ENCODE measurements around the gene IL34. TPM values are rescaled to one million over a fixed set of nuclear protein-coding genes. Genes with fewer than 3 reads are reported as not detected.

The IL34 gene
- total RNA-seq, 4 donors from 2014 or later: 3.3 to 9.4 (median 9.0) TPM; not detected in 1

DNA sequence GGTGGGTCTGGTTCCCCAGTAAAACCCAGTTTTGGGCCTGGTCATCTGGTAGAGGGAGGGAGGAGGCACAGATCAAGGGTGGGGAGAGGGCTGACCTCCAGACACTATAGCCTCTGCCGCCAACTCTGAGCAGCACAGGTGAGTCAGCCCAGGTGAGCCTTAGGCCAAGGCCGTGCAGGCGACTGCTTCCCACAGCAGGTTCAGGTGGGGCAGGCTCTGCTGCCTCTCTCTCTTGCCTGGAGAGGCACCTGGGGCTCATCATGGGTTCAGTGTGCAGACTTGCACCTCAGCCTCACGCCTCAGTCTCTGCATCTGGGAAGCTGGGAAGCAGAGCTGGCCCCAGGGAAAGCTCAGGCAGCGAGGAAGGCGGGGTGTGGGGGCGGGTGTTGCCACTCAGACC is 37.8 kb upstream of the IL34 start:
- no peak for TF ChIP-seq POLR2A (IDR thresholded peaks at IDR 0.05)
- TF ChIP-seq, protein P1, sequence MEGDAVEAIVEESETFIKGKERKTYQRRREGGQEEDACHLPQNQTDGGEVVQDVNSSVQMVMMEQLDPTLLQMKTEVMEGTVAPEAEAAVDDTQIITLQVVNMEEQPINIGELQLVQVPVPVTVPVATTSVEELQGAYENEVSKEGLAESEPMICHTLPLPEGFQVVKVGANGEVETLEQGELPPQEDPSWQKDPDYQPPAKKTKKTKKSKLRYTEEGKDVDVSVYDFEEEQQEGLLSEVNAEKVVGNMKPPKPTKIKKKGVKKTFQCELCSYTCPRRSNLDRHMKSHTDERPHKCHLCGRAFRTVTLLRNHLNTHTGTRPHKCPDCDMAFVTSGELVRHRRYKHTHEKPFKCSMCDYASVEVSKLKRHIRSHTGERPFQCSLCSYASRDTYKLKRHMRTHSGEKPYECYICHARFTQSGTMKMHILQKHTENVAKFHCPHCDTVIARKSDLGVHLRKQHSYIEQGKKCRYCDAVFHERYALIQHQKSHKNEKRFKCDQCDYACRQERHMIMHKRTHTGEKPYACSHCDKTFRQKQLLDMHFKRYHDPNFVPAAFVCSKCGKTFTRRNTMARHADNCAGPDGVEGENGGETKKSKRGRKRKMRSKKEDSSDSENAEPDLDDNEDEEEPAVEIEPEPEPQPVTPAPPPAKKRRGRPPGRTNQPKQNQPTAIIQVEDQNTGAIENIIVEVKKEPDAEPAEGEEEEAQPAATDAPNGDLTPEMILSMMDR (IDR thresholded peaks at IDR 0.05): no peak
- no peak overlapping the region for H3K27ac ChIP-seq
- no peaks in the 10 kb centered on the region for H3K36me3 ChIP-seq
- no peak overlapping the region for H3K4me3 ChIP-seq
- no peaks in the 10 kb centered on the region for H3K9me3 ChIP-seq
- no peaks in the 10 kb centered on the region for H3K27me3 ChIP-seq
- intact Hi-C loops (cut with DNase I; ENCODE audit: low total_unique reads): no loop called here
- H3K4me1 ChIP-seq: no peaks in the 10 kb centered on the region
- DNase-seq: no peak

DNA sequence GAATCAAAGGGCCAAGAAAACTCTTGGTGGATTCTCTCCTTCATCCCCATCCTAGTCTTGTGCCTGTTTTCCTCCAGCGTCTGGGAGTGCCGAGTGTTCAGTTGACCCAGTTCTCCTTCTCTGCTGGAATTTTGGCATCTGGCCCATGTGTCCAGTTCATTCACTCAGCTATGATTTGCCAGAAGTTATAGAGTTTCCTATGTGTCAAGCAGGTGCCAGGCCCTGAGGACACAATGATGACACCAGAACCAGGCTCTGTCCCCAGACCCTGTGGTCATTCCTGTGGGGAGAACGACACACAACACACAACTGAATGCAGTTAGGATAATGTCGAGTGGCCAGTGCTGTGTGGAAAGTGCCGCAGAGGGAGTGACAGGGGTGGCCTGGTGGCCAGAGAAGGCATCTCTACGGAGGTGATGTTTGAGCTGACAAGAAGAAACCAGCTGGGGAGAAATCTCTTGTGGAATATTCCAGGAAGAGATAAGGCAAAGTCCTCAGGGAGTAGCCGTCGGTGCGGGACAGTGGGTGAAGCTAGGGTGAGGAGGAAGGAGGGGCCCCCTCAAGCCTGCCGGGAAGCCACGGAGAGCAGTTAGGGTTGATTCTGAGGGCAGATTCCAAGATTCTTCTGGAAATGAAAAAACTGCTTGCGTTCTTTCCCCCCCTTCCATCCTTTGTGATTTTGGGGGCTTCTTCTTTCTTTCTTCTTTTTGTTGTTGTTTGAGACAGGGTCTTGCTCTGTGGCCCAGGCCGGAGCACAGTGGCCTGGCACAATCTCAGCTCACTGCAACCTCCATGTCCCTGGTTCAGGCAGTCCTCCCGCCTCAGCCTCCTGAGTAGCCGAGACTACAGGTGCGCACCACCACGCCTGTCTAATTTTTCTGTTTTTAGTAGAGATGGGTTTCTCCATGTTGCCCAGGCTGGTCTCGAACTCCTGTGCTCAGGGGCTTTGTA is 35.8 kb upstream of the IL34 start:
- Histone ChIP-seq H3K9me3 (no peaks in the 10 kb centered on the region), H3K4me3 (no peak overlapping the region), H3K27ac (no peak overlapping the region), H3K27me3 (no peaks in the 10 kb centered on the region), H3K4me1 (no peaks in the 10 kb centered on the region), H3K36me3 (no peaks in the 10 kb centered on the region)
- DNase-seq: no peak
- intact Hi-C loops (cut with DNase I; ENCODE audit: low total_unique reads): no loop called here
- TF ChIP-seq, protein P1 (IDR thresholded peaks at IDR 0.05): no peak
- TF ChIP-seq POLR2A (IDR thresholded peaks at IDR 0.05): no peak

DNA sequence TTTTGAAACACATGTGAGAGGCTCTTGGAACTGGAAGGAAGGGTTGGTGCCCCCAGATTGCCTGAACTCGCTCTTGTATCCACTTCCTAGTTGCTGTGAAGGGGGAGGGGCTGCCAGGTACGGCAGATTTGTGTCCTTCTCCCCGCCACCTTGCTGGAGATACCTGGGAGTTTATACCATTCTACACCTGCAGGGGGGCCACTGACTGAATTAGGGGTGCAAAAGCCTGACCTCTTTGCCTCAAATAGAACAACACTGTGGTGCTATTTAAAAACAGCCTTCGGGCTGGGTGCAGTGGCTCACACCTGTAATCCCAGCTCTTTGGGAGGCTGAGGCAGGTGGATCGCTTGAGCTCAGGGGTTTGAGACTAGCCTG is 35.1 kb upstream of the IL34 start:
- Histone ChIP-seq H3K4me1 (no peaks in the 10 kb centered on the region), H3K27ac (no peak overlapping the region), H3K27me3 (no peaks in the 10 kb centered on the region), H3K36me3 (no peaks in the 10 kb centered on the region), H3K4me3 (no peak overlapping the region), H3K9me3 (no peaks in the 10 kb centered on the region)
- TF ChIP-seq, protein P1 (IDR thresholded peaks at IDR 0.05): no peak
- no peak for TF ChIP-seq POLR2A (IDR thresholded peaks at IDR 0.05)
- DNase-seq: no peak
- intact Hi-C loops (cut with DNase I; ENCODE audit: low total_unique reads): no loop called here

DNA sequence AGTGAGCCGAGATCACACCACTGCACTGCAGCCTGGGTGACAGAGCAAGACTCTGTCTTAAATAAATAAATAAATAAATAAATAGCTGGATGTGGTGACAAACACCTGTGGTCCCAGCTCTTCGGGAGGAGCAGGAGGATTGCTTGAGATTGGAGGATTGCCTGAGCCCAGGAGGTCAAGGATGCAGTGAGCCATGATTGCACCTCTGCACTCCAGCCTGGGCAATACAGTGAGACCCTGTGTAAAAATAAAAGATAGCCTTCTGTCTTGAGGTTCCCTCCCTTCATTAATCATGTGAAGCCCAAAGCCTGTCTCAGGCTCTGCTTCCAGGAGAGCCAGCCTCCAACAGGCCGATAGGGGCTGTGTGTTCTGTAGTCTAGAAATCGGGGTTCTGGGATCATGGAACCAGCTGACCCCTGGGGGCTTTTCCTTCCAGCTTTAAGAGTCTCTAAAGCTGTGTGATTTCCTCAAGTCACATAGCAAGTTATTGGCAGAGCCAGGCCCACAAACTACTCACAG is 34.5 kb upstream of the IL34 start:
- Histone ChIP-seq H3K9me3 (no peaks in the 10 kb centered on the region), H3K4me3 (no peak overlapping the region), H3K36me3 (no peaks in the 10 kb centered on the region), H3K27me3 (no peaks in the 10 kb centered on the region), H3K4me1 (no peaks in the 10 kb centered on the region), H3K27ac (no peak overlapping the region)
- TF ChIP-seq POLR2A (IDR thresholded peaks at IDR 0.05): no peak
- TF ChIP-seq, protein P1 (IDR thresholded peaks at IDR 0.05): no peak
- no peak for DNase-seq
- intact Hi-C loops (cut with DNase I; ENCODE audit: low total_unique reads): no loop called here

DNA sequence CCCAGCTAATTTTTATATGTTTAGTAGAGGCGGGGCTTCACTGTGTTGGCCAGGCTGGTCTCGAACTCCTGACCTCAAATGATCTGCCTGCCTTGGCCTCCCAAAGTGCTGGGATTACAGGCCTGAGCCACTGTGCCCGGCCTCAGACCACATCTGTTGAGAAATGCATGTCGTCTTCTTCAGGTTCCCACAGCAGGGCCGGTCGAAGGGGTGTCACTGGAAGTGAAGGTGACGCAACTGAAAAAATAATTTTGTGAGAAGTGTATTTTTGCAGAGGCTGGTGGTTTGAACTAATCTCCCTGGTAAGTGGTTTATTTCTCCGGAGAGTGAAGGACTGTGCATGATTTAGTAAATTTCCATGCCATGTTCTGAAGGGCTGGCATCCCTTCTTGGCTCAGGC is 33.4 kb upstream of the IL34 start:
- Histone ChIP-seq H3K4me1 (no peaks in the 10 kb centered on the region), H3K9me3 (no peaks in the 10 kb centered on the region), H3K27ac (no peak overlapping the region), H3K27me3 (no peaks in the 10 kb centered on the region), H3K36me3 (no peaks in the 10 kb centered on the region), H3K4me3 (no peak overlapping the region)
- intact Hi-C loops (cut with DNase I; ENCODE audit: low total_unique reads): no loop called here
- no peak for DNase-seq
- no peak for TF ChIP-seq POLR2A (IDR thresholded peaks at IDR 0.05)
- TF ChIP-seq, protein P1 (IDR thresholded peaks at IDR 0.05): no peak
